Endothelial cell of umbilical vein (primary cell): ENCODE measurements around the gene PLXNB2. TPM values are rescaled to one million over a fixed set of nuclear protein-coding genes. Genes with fewer than 3 reads are reported as not detected.

ENCODE experiments used
- BruUV-seq: library from RNA; stranded (reverse); fragments of 400-500 nt; replicated peaks from 2 replicates; lab custom pipeline; 2021; lab: Mats Ljungman, UMichigan
- CTCF ChIA-PET: fragments of 300-600, 350-600 bp; sonication (Branson Sonifier 250); formaldehyde crosslinking; loops from one replicate; lab custom pipeline; 2021; ENCODE audit warnings: antibody characterized with exemption, inconsistent platforms; lab: Charles Lee
- POLR2A ChIA-PET: fragments of 300-600, 350-600 bp; sonication (Branson Sonifier 250); formaldehyde crosslinking; loops from one replicate; lab custom pipeline; 2021; ENCODE audit warnings: antibody characterized with exemption, inconsistent platforms; lab: Charles Lee
- DNase-seq: peaks from one replicate; pipeline ENCODE4 v3.0.0-alpha.2; 2011; ENCODE audit warnings: low read depth, low spot score
- FAIRE-seq: peaks from 2 replicates; lab custom pipeline; 2011; peaks lifted over from hg19 to GRCh38; lab: Jason Lieb, UNC
- H2AFZ ChIP-seq: 2 replicates; pipeline ENCODE4 v1.6.0; 2012; ENCODE audit warnings: low read depth, low read length, control low read depth, inconsistent platforms
- H3K27ac ChIP-seq: 2 replicates; pipeline ENCODE4 v1.5.1; 2011; ENCODE audit warnings: low read depth, mild to moderate bottlenecking, control low read depth, low read length, moderate library complexity; ENCODE audit not compliant: insufficient read depth
- H3K27me3 ChIP-seq, 2 experiments: 2 replicates each; pipeline versions ENCODE4 v1.6.0 to v1.6.1; 2011; ENCODE audit warnings: low read length in 2 of 2, mixed read lengths in 1 of 2; ENCODE audit not compliant: control insufficient read depth in 2 of 2, insufficient read depth in 2 of 2
- H3K36me3 ChIP-seq, 2 experiments: 2 replicates in 1 of 2; 3 replicates in 1 of 2; pipeline ENCODE4 v1.5.1; 2011; ENCODE audit warnings: low read length in 2 of 2, mild to moderate bottlenecking in 1 of 2, moderate library complexity in 1 of 2; ENCODE audit not compliant: control insufficient read depth in 2 of 2, insufficient read depth in 2 of 2; ENCODE audit errors: extremely low read depth in 1 of 2
- H3K4me1 ChIP-seq: 3 replicates; pipeline ENCODE4 v1.5.1; 2011; ENCODE audit warnings: mild to moderate bottlenecking, low read length; ENCODE audit not compliant: control insufficient read depth, insufficient read depth; ENCODE audit errors: extremely low read depth
- H3K4me2 ChIP-seq: 2 replicates; pipeline ENCODE4 v1.6.1; 2011; ENCODE audit warnings: low read length, control low read depth, mixed read lengths; ENCODE audit not compliant: insufficient read depth
- H3K4me3 ChIP-seq, 3 experiments: fragments of 200-600 bp in 1 of 3; sonication (generic), shearing (Covaris generic) in 1 of 3; replicated peaks in 1 of 3; 2 replicates each; pipeline ENCODE4 v1.5.1; 2011 to 2016; ENCODE audit warnings: control low read depth in 3 of 3, low read length in 3 of 3, mild to moderate bottlenecking in 2 of 3, inconsistent platforms in 1 of 3, low read depth in 1 of 3, moderate library complexity in 1 of 3; ENCODE audit not compliant: insufficient read depth in 1 of 3
- H3K79me2 ChIP-seq: 2 replicates; pipeline ENCODE4 v1.6.0; 2012; ENCODE audit warnings: low read length, inconsistent platforms; ENCODE audit not compliant: control insufficient read depth, insufficient read depth
- H3K9ac ChIP-seq: replicated peaks from 2 replicates; pipeline ENCODE3; 2011; ENCODE audit warnings: low read length, control low read depth; ENCODE audit not compliant: insufficient read depth; ENCODE audit errors: extremely low read depth
- H3K9me1 ChIP-seq: replicated peaks from 3 replicates; pipeline ENCODE4 v1.6.0; 2011; ENCODE audit warnings: mild to moderate bottlenecking, low read length; ENCODE audit not compliant: control insufficient read depth, insufficient read depth; ENCODE audit errors: extremely low read depth
- H3K9me3 ChIP-seq: replicated peaks from 2 replicates; pipeline ENCODE4 v1.5.1; 2012; ENCODE audit warnings: low read length, inconsistent platforms; ENCODE audit not compliant: control insufficient read depth, insufficient read depth
- H4K20me1 ChIP-seq: replicated peaks from 2 replicates; pipeline ENCODE3; 2011; ENCODE audit warnings: mild to moderate bottlenecking, low read length; ENCODE audit not compliant: control insufficient read depth, insufficient read depth; ENCODE audit errors: extremely low read depth
- CTCF ChIP-seq, 2 donors: IDR thresholded peaks; 1 replicate in 1 of 2; 2 replicates in 1 of 2; pipeline ENCODE4 v1.5.1; 2011; ENCODE audit warnings: low read length in 2 of 2, mild to moderate bottlenecking in 2 of 2, moderate library complexity in 2 of 2, control low read depth in 1 of 2, inconsistent platforms in 1 of 2, low read depth in 1 of 2; ENCODE audit not compliant: insufficient read depth in 1 of 2; ENCODE audit errors: extremely low read depth in 1 of 2
- EZH2 ChIP-seq: IDR thresholded peaks from 2 replicates; pipeline ENCODE4 v1.6.1; 2012; ENCODE audit warnings: borderline replicate concordance, low read depth, mild to moderate bottlenecking, moderate library complexity, low read length, inconsistent platforms; ENCODE audit not compliant: severe bottlenecking
- FOS ChIP-seq: IDR thresholded peaks from 2 replicates; pipeline ENCODE4 v1.6.1; 2011; ENCODE audit warnings: mild to moderate bottlenecking, low read length, moderate library complexity, borderline replicate concordance; ENCODE audit not compliant: insufficient read depth
- GATA2 ChIP-seq: IDR thresholded peaks from 2 replicates; pipeline ENCODE4 v1.7.0; 2011; ENCODE audit warnings: low read depth, mild to moderate bottlenecking, moderate library complexity, mixed read lengths, low read length; ENCODE audit not compliant: insufficient read length, insufficient read depth
- JUN ChIP-seq: IDR thresholded peaks from 2 replicates; pipeline ENCODE4 v1.6.1; 2011; ENCODE audit warnings: borderline replicate concordance, low read depth; ENCODE audit not compliant: insufficient read length, insufficient read depth
- MAX ChIP-seq: IDR thresholded peaks from 2 replicates; pipeline ENCODE4 v1.6.1; 2011; ENCODE audit not compliant: insufficient read depth, insufficient read length
- MYC ChIP-seq: IDR thresholded peaks from one replicate; pipeline ENCODE4 v1.6.1; 2011; ENCODE audit warnings: mild to moderate bottlenecking, low read depth, low read length
- POLR2A ChIP-seq: IDR thresholded peaks from 2 replicates; pipeline ENCODE4 v1.6.1; 2012; ENCODE audit warnings: low read depth, mild to moderate bottlenecking, control low read depth, low read length
- POLR2AphosphoS5 ChIP-seq: IDR thresholded peaks from 2 replicates; pipeline ENCODE4 v1.6.1; 2012; ENCODE audit warnings: low read depth, mild to moderate bottlenecking, control low read depth, low read length, moderate library complexity; ENCODE audit not compliant: insufficient read depth
- dilution Hi-C: fragments of 300-500 bp; cut with MboI; formaldehyde crosslinking; loops from one replicate; pipeline ENCODE4 v1.15.0; 2019; ENCODE audit warnings: low sequenced_read_pairs; ENCODE audit not compliant: extremely low pct_ligation_motif_present
- intact Hi-C: fragments of 100-400 bp; cut with micrococcal nuclease; formaldehyde crosslinking; loops from one replicate; pipeline ENCODE4 v1.10.0; 2022
- polyA plus RNA-seq, 4 experiments: library from polyadenylated mRNA; depleted of rRNA in 3 of 4; stranded (reverse) in 3 of 4; unstranded in 1 of 4; fragments of >200 nt; gene quantifications; 2 replicates each; pipeline versions ENCODE4 v1.2.1 to v1.2.3, GENCODE V29; 2011 to 2012; ENCODE audit warnings: missing spikeins in 1 of 4
- total RNA-seq: library from RNA; stranded (reverse); gene quantifications from 2 replicates; pipeline ENCODE4 v1.2.3, GENCODE V29; 2021

PLXNB2 gene
- total and polyA plus RNA-seq, 2 donors (not counting 3 experiments of a cell fraction or from before 2014, with no cell fraction given), result 82.3 to 139 TPM

GRCh38 chr22:50343541-50343935 is 36.1 kb upstream of the PLXNB2 start:
- Histone ChIP-seq H3K27me3 (no peaks in the 10 kb centered on the region), H4K20me1 (peaks cover 3% of the 10 kb centered on the region), H3K27ac (no peak overlapping the region), H3K36me3 (no peaks in the 10 kb centered on the region), H3K4me1 (peaks cover 5% of the 10 kb centered on the region), H3K9ac (peak overlapping the region; percentile 65), H3K79me2 (peaks cover 25% of the 10 kb centered on the region), H3K9me1 (no peaks in the 10 kb centered on the region), H3K9me3 (no peaks in the 10 kb centered on the region), H3K4me2 (no peak overlapping the region), H3K4me3 (peak overlapping the region; percentile 45 to 73 (median 71)), H2AFZ (peak overlapping the region; percentile 55)
- POLR2A ChIA-PET, result no interaction called here
- intact Hi-C loops (loop anchor here (2.0 to 5.0 kb wide), 4 partner anchors 17 to 195 kb away; partner anchors contain the start of genes DENND6B and PLXNB2), dilution Hi-C loops (no loop called here)
- CTCF ChIA-PET, result no interaction called here
- DNase-seq, result no peak
- no TSS peak for BruUV-seq
- no peak for TF ChIP-seq POLR2AphosphoS5
- TF ChIP-seq MAX, result no peak
- TF ChIP-seq POLR2A, result no peak
- TF ChIP-seq JUN, result no peak
- no peak for TF ChIP-seq MYC
- TF ChIP-seq CTCF (IDR thresholded peaks at IDR 0.05; ENCODE audit: extremely low read depth in 1 of 2, insufficient read depth in 1 of 2, low read depth in 1 of 2, low read length in 2 of 2), result no peak
- TF ChIP-seq GATA2, result no peak
- no peak for TF ChIP-seq FOS
- TF ChIP-seq EZH2, result no peak
- no peak for FAIRE-seq
